ENCODE results near the gene CCSER1.
A peak's percentile ranks its signal among the peaks of the same experiment; 100 is the strongest.

CCSER1 gene

DNA sequence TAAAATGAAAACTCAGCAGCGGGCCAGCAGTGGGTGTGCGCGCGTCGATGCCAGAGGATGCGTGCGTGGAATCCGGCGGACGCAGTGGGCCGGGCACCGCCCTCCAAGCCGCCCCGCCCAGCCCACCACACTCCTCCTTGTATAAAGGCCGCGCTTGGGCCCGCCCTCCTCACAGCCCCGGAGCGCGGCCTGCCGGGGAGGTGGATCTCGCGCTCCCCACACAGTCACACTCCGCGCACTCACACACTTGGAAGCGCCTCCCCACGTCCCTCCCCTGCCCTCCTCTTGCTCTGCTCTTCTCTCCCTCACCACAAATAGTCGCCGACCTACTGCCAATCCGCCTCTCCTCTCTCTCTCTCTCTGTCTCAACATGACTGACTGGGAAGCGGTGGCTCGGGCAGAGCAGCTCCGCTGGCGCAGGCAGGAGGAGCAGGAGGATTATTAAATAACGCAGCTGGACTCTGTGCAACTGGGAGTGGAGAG, at the start of gene CCSER1:
Gene CCSER1 (plus strand): TSS at position 172 of the 483 bp plus-strand sequence.
- peak; percentile 75 for DNase-seq

DNA sequence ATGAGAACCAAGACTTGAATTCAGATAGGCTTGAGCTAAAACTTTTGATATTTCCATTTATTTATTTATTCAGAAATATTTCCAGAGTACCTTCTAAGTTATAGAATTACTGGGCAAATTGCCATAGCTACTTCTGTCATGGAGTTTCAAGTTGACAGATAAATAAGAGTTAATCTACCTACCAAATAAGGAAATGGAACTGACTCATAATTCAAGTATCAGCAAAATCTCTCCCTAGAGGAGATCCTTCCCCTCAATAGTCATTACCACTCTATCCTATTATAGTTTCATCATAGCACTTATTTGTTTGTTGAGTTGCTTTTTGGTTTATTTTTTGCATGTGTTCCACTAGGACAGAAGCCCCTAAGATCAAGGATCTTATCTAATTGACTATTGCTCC, 48.8 kb upstream of the CCSER1 start:
- DNase-seq = no peak

DNA sequence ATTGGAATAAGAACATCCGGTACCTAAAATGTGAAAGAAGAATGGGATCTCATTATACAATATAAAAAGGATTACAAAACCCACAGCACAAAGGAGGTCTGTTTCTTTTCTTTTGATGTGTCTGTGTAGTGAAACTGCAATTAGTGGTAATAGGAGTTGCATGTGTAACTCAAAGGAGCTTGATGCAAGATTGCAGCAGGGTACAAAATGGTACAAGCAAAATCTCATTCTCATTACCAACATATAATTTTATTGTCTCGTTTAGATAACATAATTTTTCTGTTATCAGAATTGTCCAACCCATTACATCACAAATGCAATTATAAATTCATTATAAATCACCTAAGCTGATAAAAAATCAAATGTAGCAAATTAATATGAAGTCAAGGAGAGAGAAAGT, 47.1 kb upstream of the CCSER1 start:
- no peak for DNase-seq

DNA sequence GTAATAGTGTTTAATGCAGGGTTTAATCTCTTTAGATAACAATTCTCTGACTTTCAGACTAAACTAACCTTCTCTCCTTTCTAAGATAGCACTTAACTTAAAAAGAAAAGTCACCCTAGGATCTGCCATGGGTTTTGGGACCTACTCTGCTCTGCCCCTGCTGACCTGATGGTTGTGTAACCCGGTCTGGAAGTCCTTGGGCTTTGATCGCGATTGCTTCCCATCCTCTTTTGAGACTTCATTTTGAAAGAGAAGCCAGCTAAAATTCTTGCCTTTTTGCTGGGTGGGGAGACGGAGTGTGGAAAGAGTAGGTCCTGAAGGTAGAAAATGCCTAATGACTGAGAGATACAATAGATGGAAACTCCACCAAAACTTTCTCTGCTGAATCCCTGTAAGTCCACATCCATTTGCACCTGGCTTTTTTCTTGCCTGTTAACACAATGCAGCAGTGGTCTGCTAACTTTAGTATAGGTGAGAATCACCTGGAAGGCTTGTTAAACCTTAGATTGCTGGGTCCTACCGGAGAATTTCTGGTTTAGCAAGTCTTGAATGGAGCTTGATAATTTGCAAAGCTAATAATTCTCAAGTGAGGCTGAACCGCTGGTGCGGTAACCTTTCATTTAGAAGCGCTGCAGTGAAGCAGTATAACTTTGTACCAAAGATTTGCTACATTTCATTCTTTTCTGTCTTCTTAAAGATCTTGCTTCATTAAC, 45.6 kb upstream of the CCSER1 start:
- no peak for DNase-seq

DNA sequence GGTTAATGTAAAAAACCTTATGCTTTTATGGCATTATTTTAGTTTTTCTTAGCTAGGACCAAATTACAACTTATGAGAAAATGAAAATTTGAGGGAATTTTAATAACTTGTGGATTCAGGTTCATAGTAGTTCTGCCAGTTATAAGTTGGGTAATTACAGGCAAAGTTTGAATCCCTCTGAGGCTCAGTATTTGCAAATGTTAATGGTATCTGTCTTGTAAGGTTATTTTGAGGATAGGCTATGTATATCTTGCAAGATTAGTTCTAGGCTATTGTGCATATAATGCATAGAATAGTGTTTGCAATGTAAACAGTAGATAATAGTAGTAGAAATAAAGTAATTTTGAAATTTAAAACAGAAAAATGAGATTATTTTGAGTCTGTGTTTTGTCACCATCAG, 44.7 kb upstream of the CCSER1 start:
- no peak for DNase-seq

DNA sequence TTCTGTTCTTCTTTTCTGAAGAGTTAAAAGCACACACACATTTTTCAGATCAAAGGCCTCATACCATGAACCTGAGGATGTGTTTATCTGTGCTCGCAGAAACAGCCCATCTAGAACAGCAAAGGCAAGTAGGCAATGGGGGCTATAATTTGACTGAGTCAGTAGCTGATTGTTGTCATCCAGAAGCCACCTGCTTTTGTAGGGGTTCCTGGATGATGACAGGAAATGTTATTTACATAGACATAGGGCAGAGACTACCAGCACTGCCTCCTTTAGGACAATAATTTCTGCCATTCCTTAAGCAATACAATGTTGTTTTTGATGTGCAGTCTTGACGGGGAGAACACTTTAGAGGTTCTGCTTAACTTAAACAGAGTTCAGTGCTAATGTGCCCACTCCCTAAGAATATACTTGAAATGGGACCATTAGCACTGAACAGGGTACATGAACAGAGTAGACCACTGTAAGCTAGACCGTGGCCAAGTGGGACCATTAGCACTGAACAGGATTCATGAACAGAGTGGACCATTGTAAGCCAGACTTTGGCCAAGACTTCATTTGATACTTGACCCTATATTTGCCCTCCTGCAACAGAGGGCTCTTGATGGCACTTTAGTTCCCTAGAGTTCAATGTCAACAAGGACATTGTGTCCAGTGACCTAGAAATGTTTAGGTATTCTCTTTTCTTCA, 42.8 kb upstream of the CCSER1 start:
- no peak for DNase-seq

DNA sequence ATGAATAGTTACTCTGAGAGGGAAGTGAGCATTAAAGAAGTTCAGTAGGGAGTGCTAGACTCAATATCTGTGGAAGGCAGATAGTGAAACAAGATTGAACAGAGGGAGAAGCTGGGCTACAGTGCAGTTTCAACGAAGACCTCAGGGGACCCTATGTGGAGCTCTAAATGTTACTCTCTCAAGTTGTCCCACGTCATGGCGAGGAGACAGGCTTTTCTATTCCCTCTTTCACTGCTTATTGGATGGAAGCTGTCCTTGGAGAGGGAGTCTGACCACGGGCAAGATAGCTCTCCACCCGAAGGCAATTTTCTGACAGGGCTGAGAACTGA, 42.3 kb upstream of the CCSER1 start:
- DNase-seq = no peak

DNA sequence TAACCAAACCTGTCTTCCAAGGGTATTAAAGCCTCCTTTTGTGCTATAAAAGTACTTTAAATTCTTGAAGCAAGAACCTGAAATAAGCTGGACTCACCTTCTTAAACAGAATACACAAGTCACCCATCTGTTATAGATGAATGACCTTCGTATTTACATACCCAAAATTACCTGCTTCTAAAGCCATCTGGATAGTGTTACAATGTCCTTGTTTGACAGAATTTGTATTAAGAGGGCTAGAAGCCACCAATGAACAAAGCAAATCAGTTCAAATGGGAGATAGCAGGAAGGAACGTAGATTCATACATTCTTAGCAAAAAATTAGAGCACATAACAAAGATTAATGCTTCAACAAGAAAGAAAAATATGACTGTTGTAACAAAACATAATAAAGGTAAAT, 33.7 kb upstream of the CCSER1 start:
- no peak for DNase-seq

DNA sequence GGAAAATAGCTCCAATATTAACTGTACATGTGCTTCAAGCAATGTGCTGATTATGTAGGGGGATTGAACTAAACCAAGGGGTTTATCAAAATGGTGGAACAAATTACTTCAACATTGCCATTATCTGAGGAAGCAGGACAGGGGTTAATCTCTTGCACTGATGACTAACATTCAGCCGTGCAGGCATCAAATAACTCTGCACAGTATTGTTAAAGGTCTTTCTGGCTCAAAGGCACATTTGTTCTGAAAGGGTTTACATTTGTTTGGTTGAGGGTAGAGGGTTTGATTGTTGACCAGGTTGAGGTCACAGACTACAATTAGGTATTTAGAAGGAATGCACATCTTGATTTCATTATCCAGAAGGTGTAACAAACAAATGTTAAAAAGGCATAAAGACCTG, 32.2 kb upstream of the CCSER1 start:
- DNase-seq = peak; percentile 16

DNA sequence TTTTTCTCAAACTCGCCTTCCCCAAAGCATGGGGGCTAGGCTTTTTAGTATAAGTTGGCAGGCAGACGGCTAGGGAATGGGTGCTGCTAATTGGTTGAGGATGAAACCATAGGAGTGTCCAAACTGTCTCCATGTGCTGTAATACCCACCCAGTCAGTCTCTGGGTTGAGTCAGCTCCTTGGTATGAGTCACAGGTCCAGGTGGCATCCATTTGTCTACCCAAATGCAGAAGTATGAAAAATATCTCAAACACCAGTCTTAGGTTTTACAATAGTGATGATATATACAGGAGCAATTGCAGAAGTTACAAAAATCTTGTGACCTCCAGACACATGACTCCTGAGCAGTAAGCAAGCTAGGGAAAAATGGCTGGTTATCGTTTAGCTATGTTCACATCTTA, 27.4 kb upstream of the CCSER1 start:
- no peak for DNase-seq

DNA sequence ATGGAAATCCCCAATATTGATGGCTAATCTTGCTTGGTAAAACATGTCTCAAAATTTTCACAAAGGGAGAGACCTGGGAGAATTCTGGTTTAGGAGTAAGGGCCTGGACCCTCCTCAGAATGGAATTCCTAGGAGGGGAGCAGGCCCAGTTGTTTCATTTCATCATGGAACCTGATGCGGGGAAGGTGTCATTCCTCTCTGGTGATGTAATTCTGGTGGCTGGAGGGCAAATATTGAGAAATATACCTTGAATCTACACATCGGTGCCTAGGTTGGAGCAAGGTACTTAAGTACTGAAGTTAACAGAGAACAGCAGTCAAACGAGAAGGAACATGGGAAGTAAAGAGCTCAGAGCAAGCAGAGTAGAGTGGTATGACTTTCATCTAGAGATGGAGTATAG, 23.2 kb upstream of the CCSER1 start:
- no peak for DNase-seq

DNA sequence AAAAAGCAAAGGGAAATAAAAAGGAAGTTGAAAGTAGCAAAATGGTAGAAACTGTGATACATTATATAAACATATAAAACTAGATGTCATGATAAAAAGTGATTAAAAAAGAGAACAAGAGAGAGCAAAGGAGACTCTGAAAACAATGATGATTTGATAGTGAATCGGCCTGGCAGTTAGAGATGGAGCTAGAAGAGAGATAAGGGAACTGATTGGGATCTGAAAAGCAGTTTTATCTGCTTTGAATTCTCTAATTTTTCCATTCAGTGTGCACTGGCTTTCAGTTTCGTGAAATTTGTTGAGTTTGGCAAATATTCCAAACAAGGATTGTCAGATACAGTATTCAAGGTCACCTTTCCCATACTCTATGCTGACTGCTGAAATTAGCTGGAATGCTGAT, 21.9 kb upstream of the CCSER1 start:
- no peak for DNase-seq

DNA sequence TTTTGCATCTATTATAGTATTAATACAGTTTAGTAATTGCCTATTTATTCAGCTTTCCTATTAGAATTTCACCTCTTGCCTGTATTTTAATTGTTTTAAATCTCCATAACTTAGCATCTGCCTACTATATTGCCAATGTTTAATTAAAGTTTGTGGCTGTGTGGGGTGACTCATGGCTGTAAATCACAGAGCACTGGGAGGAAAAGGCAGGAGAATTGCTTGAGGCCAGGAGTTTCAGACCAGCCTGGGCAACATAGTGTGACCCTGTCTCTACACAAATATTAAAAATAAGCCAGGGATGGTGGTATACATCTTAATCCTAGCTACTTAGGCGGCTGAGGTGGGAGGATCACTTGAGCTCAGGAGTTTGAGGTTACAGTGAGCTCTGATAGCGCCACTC, 14.5 kb upstream of the CCSER1 start:
- no peak for DNase-seq

DNA sequence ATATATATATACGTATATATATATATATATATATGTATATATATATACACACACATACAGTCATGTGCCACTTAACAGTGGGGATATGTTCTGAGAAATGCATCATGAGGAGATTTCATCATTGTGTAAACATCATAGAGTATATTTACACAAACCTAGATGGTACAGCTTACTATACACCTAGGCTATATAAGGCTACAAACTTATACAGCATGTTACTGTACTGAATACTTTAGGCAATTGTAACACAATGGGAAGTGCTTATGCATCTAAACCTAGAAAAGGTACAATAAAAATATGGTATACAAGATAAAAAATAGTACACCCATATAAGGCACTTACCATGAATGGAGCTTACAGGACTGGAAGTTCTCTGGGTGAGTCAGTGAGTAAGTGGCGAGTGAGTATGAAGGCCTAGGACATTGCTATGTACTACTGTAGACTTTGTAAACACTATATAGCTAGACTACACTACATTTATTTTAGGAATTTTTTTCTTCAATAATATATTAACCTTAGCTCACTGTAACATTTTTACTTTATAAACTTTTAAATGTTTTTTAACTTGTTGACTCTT, 13.2 kb upstream of the CCSER1 start:
- DNase-seq = no peak

DNA sequence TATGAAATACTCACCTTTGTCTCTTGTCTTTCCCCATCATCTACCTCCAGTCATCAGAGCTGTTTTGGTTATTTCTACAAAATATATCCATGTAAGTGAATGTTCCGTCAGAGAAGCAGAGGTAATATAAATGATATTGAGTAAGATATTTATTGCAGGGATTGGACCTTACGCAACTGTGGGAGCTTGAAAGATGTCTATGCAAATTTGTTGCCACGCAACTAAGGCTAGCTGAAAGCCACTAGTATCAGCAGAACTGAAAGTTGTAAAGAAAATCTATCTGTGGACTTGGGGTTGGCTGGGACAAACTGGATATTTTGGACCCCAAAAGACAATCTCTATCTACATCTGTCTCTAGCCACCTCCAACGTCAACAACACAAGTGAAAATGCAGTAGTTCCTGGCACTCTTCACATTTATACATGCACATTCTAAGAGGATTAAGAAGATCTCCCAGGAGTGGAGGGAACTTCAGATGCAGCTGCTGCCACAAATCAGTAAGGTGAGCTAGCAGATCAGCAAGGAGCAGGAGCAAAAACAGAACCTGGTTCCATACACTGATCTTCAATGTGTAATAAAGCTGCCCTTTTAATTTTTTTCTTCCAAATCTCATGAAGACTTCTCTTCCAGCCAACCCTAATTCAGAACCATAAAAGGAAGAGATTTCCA, 8.5 kb upstream of the CCSER1 start:
- DNase-seq = no peak

DNA sequence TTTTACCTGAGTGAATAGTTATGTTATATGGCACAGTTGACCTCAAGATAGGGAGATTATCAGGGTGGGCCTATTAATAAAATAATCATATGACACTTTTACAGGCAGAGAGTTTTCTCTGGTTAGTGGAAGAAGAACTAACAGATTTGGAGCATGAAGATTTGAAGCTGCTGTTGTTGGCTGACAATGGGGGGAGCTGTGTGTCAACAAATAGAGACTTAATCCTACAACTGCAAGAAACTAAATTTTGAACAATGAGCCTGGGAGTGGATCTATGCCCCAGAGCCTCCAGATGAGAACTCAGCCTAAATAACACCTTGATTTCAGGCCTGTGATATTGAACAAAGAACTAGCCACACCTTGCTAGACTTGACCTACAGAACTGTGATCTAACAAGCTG, 7.2 kb upstream of the CCSER1 start:
- DNase-seq = no peak

DNA sequence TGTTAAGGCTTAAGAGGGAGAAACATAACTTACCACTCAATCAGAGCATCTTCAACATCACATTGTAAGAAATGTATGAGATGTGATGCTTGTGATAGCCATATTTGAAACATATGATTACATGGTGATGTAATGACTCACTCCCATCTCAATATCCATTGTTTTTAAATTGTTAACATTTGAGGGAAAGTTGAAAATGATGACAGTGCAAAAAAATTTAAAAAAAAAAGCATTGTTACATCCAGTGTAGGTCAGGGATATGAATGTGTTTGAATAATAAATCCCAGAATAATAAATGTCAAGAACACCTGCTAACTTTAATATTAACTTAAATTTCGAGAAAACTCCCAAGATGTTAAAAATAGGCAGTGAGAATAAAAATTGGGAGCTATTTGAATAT, 6.4 kb upstream of the CCSER1 start:
- no peak for DNase-seq

DNA sequence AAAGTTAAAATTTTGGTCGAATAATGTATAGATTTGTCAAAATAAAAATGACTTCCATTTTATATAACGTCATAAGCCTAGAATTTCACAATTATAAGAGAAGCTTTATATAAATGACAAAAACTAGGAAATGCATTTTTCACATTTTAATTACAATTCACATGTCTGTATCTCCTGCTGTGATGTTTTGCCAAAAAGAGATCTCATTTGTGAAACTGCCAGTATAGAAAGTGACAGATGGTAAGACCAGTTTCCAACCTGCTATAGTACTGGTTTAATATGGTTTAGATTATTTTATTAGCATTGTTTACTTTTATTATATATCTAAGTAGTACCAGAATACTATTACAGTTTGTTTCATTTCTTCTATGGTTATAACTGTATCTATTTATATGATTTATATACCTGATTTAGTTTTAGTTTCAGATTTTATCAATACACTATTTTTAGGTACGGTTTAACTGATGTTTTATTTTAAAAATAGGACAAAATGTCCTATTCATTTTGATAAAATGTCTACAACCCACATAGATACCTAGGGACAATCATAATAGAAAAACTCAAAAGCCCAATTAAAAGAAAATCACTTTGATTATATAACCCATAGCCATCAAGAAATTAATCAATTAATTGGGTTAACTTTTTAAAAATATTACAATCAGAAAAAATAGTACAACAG, 5.4 kb upstream of the CCSER1 start:
- DNase-seq = no peak

DNA sequence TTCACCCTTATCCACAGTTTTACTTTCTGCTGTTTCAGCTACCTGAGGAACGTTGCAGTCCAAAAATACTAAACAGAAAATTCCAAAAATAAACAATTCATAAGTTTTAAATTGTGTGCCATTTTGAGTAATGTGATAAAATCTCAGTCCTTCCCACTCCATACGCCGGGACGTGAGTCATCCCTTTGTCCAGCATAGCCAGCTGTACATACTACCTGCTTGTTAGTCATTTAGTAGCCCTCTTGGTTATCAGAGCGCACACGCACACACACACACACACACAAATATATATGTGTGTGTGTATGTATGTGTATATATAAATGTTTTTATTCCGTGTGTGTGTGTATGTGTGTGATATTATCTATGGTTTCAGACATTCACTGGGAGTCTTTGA, 4.8 kb upstream of the CCSER1 start:
- DNase-seq = no peak

DNA sequence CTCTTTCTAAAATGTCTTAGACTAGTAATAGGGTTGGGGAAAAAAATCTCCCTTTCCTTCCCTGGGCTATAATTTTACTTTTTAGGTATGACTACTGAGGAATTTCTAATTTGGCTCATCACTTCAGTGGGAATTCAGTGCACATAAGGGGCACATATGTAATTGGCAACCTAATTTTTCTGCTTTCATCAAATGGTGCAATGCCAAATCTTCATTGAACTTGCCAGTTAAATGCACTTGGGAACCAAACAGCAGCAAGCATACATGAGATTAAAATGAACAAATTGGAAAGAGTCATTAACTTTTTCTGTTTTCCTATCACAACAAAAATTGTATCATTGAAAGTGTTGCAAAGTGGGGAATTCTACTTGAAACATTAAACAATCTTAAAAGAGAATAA, 2.9 kb upstream of the CCSER1 start:
- DNase-seq = no peak

DNA sequence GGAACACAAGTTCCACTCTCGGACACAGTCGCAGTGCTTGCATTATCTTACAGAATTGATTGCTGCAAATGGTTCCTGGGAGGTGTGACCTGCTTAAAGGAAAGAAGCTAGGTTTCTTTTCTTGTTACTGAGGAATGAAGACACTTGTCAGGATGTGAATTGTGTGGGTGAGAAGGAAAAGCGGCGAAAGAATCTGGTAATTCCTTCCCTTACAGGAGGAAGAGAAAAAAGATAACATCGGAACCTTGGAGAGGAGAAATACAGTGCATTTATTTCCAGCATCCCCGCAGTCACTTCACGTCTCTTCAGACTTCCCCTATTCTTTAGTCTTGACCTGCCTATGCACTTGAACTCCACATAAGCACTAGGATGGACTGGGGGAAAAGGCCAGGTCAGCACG, 389 bp upstream of the CCSER1 start:
- DNase-seq = peak; percentile 59

DNA sequence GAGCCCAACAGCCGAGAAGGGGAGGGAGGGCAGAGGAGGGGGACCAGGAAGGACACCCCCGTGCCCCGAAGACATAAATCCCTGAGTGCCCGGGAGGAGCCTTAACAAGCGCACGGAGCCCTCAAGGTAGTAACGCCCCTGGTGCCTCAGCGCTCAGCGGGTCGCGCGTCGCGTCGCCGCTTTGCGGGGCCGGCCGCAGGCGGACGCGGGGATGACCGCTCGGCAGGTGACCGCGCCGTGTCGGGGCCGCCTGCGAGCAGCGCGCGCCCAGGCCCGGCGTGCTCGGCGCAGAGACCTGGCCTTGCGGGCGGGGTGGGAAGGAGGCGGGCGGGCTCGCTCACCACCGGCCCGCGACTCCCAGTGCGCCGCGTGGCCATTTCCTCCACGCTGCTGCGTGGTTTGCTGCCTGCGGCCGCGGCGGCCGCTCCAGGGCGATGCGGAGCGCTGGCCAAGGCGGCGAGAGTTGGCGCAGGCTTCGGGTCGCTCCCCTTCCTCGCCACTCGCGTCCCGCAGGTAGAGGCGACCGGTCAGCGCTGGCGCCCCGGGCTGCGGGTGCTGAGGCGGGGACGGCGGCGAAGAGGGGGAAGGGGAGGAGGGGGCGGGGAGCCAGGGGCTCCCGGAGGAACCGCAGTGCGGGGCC, 632 bp downstream of the CCSER1 start:
- DNase-seq = no peak

DNA sequence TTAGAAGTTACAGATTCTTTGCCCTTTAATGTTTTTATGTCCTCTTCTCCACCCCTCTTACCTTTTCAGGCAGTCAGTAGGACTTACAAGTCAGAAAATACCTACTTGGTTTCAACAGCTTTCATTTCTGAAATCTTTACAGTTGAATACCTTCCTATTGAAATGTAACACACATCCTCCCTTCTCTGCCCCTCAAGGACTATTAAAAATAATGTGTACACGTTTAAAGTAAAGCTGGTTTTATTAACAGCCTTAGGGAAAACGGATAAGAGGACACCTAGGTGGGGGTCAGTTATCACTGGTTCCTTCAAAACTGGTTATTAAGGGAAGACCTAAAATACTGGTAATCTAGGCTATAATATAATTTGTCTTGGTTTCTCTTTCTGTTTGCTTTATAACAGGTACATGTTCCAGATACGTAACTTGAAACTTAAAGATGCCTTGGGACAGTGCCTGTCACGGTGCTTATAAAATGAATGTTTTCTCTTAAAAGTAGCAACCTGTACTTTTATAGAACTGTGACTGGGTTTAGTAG, 1.8 kb downstream of the CCSER1 start:
- no peak for DNase-seq
